Activated CD4-positive, alpha-beta T cell treated with anti-CD3 and anti-CD28 coated beads, Interleukin-2, amount 10 ng/mL, durations not matched to agents 7 days and 5 days (primary cell): ENCODE measurements around the gene LPXN. TPM values are rescaled to one million over a fixed set of nuclear protein-coding genes. Genes with fewer than 3 reads are reported as not detected.

ENCODE experiments used
- CTCF ChIA-PET: fragments of 350-600 bp; sonication (Branson Sonifier 250); formaldehyde crosslinking; loops from one replicate; lab custom pipeline; 2021; ENCODE audit warnings: antibody characterized with exemption; lab: Charles Lee
- POLR2A ChIA-PET: fragments of 350-600 bp; sonication (Branson Sonifier 250); formaldehyde crosslinking; loops from one replicate; lab custom pipeline; 2021; ENCODE audit warnings: antibody characterized with exemption; lab: Charles Lee
- DNase-seq: peaks from one replicate; pipeline ENCODE4 v3.0.0-alpha.2; 2020
- H3K27ac Mint-ChIP-seq: one replicate; pipeline ENCODE4 v1.8.0; 2021; ENCODE audit warnings: mild to moderate bottlenecking, moderate library complexity, mixed read lengths
- H3K27me3 Mint-ChIP-seq: one replicate; pipeline ENCODE4 v1.8.0; 2021; ENCODE audit warnings: mixed read lengths
- H3K36me3 Mint-ChIP-seq: one replicate; pipeline ENCODE4 v1.8.0; 2021; ENCODE audit warnings: low read depth, mixed read lengths
- H3K4me1 Mint-ChIP-seq: one replicate; pipeline ENCODE4 v1.8.0; 2021; ENCODE audit warnings: mixed read lengths
- H3K4me3 Mint-ChIP-seq: one replicate; pipeline ENCODE4 v1.8.0; 2021; ENCODE audit warnings: mild to moderate bottlenecking, moderate library complexity, mixed read lengths
- H3K9me3 Mint-ChIP-seq: one replicate; pipeline ENCODE4 v1.8.0; 2021; ENCODE audit warnings: mixed read lengths
- total RNA-seq, 2 experiments: library from RNA; stranded (reverse); gene quantifications; one replicate each; pipeline ENCODE4 v1.2.3, GENCODE V29; 2021

The LPXN gene
- 100 to 1,000 TPM; 148 to 208 TPM for total RNA-seq

- peak; percentile 53 for DNase-seq
- Mint-ChIP-seq H3K27me3 (no peaks in the 10 kb centered on the region), H3K36me3 (peaks cover 35% of the 10 kb centered on the region), H3K27ac (peak within 1 kb of the TSS; percentile 99), H3K4me1 (peaks cover 41% of the 10 kb centered on the region), H3K9me3 (no peaks in the 10 kb centered on the region), H3K4me3 (peak within 1 kb of the TSS; percentile 85)
- ChIA-PET CTCF (interaction anchor here (0.6 to 4.7 kb wide), 4 partner anchors 7 to 1291 kb away, joined by 3 to 32 read pairs (median 4); no protein-coding TSS in a partner anchor), POLR2A (interaction anchor here (0.7 kb wide), 1 partner anchor 1078 kb away, joined by 4 read pairs; no protein-coding TSS in a partner anchor)
These were observed at the start of gene LPXN for GRCh38 chr11:58575377-58576020. LPXN (minus strand) TSS chr11:58575856; CDS start chr11:58575772, 84 bp downstream.

- Mint-ChIP-seq H3K27ac (no peak overlapping the region), H3K4me3 (no peak overlapping the region), H3K4me1 (peaks cover 20% of the 10 kb centered on the region), H3K9me3 (no peaks in the 10 kb centered on the region), H3K27me3 (no peaks in the 10 kb centered on the region), H3K36me3 (peaks cover 44% of the 10 kb centered on the region)
- DNase-seq = no peak
- CTCF ChIA-PET = interaction anchor here (1.3 kb wide), 1 partner anchor 22 kb away, joined by 3 read pairs; no protein-coding TSS in a partner anchor
- POLR2A ChIA-PET = no interaction called here
These were observed 49.4 kb upstream of the LPXN start for GRCh38 chr11:58625086-58625485.

- Mint-ChIP-seq H3K4me1 (peaks cover 23% of the 10 kb centered on the region), H3K27ac (peak within 1 kb of the TSS; percentile 57), H3K27me3 (no peaks in the 10 kb centered on the region), H3K36me3 (peaks cover 64% of the 10 kb centered on the region), H3K9me3 (no peaks in the 10 kb centered on the region), H3K4me3 (no peak within 1 kb of the TSS)
- ChIA-PET CTCF (interaction anchor here (0.7 kb wide), 1 partner anchor 12 kb away, joined by 3 read pairs; no protein-coding TSS in a partner anchor), POLR2A (no interaction called here)
- no peak for DNase-seq
These were observed 46.7 kb upstream of the LPXN start, which contains the start of gene CNTF for GRCh38 chr11:58622344-58622743. CNTF (plus strand) TSS chr11:58622665; CDS start chr11:58622753, 88 bp downstream.

GRCh38 chr11:58621586-58622262, 46.1 kb upstream of the LPXN start:
- no peak overlapping the region for H3K4me3 Mint-ChIP-seq
- H3K27me3 Mint-ChIP-seq = no peaks in the 10 kb centered on the region
- no peaks in the 10 kb centered on the region for H3K9me3 Mint-ChIP-seq
- peak overlapping the region; percentile 57 for H3K27ac Mint-ChIP-seq
- ChIA-PET POLR2A (interaction anchor here (0.6 kb wide), 1 partner anchor 38 kb away, joined by 4 read pairs; no protein-coding TSS in a partner anchor), CTCF (interaction anchor here (0.7 to 1.0 kb wide), 3 partner anchors 8 to 15 kb away, joined by 3 to 4 read pairs (median 3); no protein-coding TSS in a partner anchor)
- DNase-seq = no peak
- peaks cover 68% of the 10 kb centered on the region for H3K36me3 Mint-ChIP-seq
- peaks cover 23% of the 10 kb centered on the region for H3K4me1 Mint-ChIP-seq

GRCh38 chr11:58617976-58618557, 42.4 kb upstream of the LPXN start:
- CTCF ChIA-PET = interaction anchor here (1.1 to 3.4 kb wide), 3 partner anchors 12 to 49 kb away, joined by 3 to 13 read pairs (median 4); no protein-coding TSS in a partner anchor

GRCh38 chr11:58616594-58616993, 40.9 kb upstream of the LPXN start:
- DNase-seq = no peak
- peaks cover 64% of the 10 kb centered on the region for H3K36me3 Mint-ChIP-seq
- H3K27ac Mint-ChIP-seq = no peak overlapping the region
- peaks cover 18% of the 10 kb centered on the region for H3K4me1 Mint-ChIP-seq
- no peaks in the 10 kb centered on the region for H3K27me3 Mint-ChIP-seq
- no peaks in the 10 kb centered on the region for H3K9me3 Mint-ChIP-seq
- ChIA-PET CTCF (no interaction called here), POLR2A (no interaction called here)
- H3K4me3 Mint-ChIP-seq = no peak overlapping the region

More at GRCh38 chr11:58617976-58618557, 42.4 kb upstream of the LPXN start:
- Mint-ChIP-seq H3K4me3 (no peak overlapping the region), H3K27ac (no peak overlapping the region), H3K4me1 (peaks cover 27% of the 10 kb centered on the region), H3K27me3 (no peaks in the 10 kb centered on the region), H3K9me3 (no peaks in the 10 kb centered on the region), H3K36me3 (peaks cover 63% of the 10 kb centered on the region)
- POLR2A ChIA-PET = no interaction called here
- no peak for DNase-seq

- Mint-ChIP-seq H3K36me3 (peaks cover 70% of the 10 kb centered on the region), H3K27ac (no peak overlapping the region), H3K9me3 (no peaks in the 10 kb centered on the region), H3K4me3 (no peak overlapping the region), H3K27me3 (no peaks in the 10 kb centered on the region), H3K4me1 (peaks cover 17% of the 10 kb centered on the region)
- ChIA-PET CTCF (no interaction called here), POLR2A (no interaction called here)
- DNase-seq = no peak
These were observed 39.9 kb upstream of the LPXN start for GRCh38 chr11:58615559-58615958.

- Mint-ChIP-seq H3K4me1 (peaks cover 21% of the 10 kb centered on the region), H3K4me3 (no peak overlapping the region), H3K36me3 (peaks cover 69% of the 10 kb centered on the region), H3K27me3 (no peaks in the 10 kb centered on the region), H3K27ac (no peak overlapping the region), H3K9me3 (no peaks in the 10 kb centered on the region)
- DNase-seq = no peak
- ChIA-PET CTCF (interaction anchor here (0.7 kb wide), 1 partner anchor 1193 kb away, joined by 3 read pairs; no protein-coding TSS in a partner anchor), POLR2A (no interaction called here)
These were observed 37.6 kb upstream of the LPXN start for GRCh38 chr11:58613228-58613627.

GRCh38 chr11:58609723-58610122, 34.1 kb upstream of the LPXN start:
- Mint-ChIP-seq H3K4me1 (peaks cover 43% of the 10 kb centered on the region), H3K27ac (no peak overlapping the region), H3K9me3 (peaks cover 2% of the 10 kb centered on the region), H3K4me3 (no peak overlapping the region), H3K27me3 (no peaks in the 10 kb centered on the region), H3K36me3 (peaks cover 65% of the 10 kb centered on the region)
- ChIA-PET POLR2A (no interaction called here), CTCF (no interaction called here)
- no peak for DNase-seq

- H3K36me3 Mint-ChIP-seq = peaks cover 65% of the 10 kb centered on the region
- no peak overlapping the region for H3K4me3 Mint-ChIP-seq
- no peaks in the 10 kb centered on the region for H3K27me3 Mint-ChIP-seq
- POLR2A ChIA-PET = no interaction called here
- DNase-seq = no peak
- no peak overlapping the region for H3K27ac Mint-ChIP-seq
- H3K4me1 Mint-ChIP-seq = peaks cover 46% of the 10 kb centered on the region
- peaks cover 2% of the 10 kb centered on the region for H3K9me3 Mint-ChIP-seq
- CTCF ChIA-PET = no interaction called here
These were observed 32.7 kb upstream of the LPXN start for GRCh38 chr11:58608331-58608730.

GRCh38 chr11:58606930-58607714, 31.5 kb upstream of the LPXN start:
- no peaks in the 10 kb centered on the region for H3K27me3 Mint-ChIP-seq
- ChIA-PET POLR2A (no interaction called here), CTCF (interaction anchor here (0.6 to 1.1 kb wide), 2 partner anchors 27 to 77 kb away, joined by 3 read pairs; no protein-coding TSS in a partner anchor)
- no peak for DNase-seq
- peaks cover 2% of the 10 kb centered on the region for H3K9me3 Mint-ChIP-seq
- no peak overlapping the region for H3K4me3 Mint-ChIP-seq
- no peak overlapping the region for H3K27ac Mint-ChIP-seq
- peaks cover 54% of the 10 kb centered on the region for H3K4me1 Mint-ChIP-seq
- peaks cover 69% of the 10 kb centered on the region for H3K36me3 Mint-ChIP-seq

- H3K4me1 Mint-ChIP-seq = peaks cover 69% of the 10 kb centered on the region
- H3K36me3 Mint-ChIP-seq = peaks cover 59% of the 10 kb centered on the region
- H3K27me3 Mint-ChIP-seq = no peaks in the 10 kb centered on the region
- CTCF ChIA-PET = no interaction called here
- peak overlapping the region; percentile 28 for H3K27ac Mint-ChIP-seq
- POLR2A ChIA-PET = no interaction called here
- H3K4me3 Mint-ChIP-seq = no peak overlapping the region
- DNase-seq = no peak
- no peaks in the 10 kb centered on the region for H3K9me3 Mint-ChIP-seq
These were observed 24.9 kb upstream of the LPXN start for GRCh38 chr11:58600510-58600909.
